ENCODE measurements around the gene ALLC. TPM values are rescaled to one million over a fixed set of nuclear protein-coding genes. Genes with fewer than 3 reads are reported as not detected.
"Not testable (repeated sequence)": the region's sequence is repeated elsewhere in the genome, so short reads cannot be mapped to it uniquely, and the experiment has no call there.

ALLC gene
- total RNA-seq, 2 donors from 2014 or later = not detected

GRCh38 chr2:3660640-3661039 lies 2.6 kb downstream of the ALLC start:
- not testable (repeated sequence) for H3K4me1 Mint-ChIP-seq

GRCh38 chr2:3661149-3661660 lies 3.2 kb downstream of the ALLC start:
- no peaks in the 10 kb centered on the region for H3K9me3 ChIP-seq (ENCODE audit: control insufficient read depth, low read length, poor library complexity, severe bottlenecking)
- H3K36me3 Mint-ChIP-seq (ENCODE audit: low read depth) = no peaks in the 10 kb centered on the region
- H3K4me3 Mint-ChIP-seq = no peak overlapping the region
- DNase-seq (no peak), ATAC-seq (no peak)
- peak overlapping the region; percentile 53 for H3K27ac Mint-ChIP-seq
- H3K27me3 Mint-ChIP-seq = no peaks in the 10 kb centered on the region
- H3K4me1 Mint-ChIP-seq = peaks cover 4% of the 10 kb centered on the region

More at GRCh38 chr2:3660640-3661039, 2.6 kb downstream of the ALLC start:
- not testable (repeated sequence) for ATAC-seq; H3K4me3 Mint-ChIP-seq; H3K27me3 Mint-ChIP-seq; H3K27ac Mint-ChIP-seq; H3K36me3 Mint-ChIP-seq (ENCODE audit: low read depth); DNase-seq; H3K9me3 ChIP-seq (ENCODE audit: control insufficient read depth, low read length, poor library complexity, severe bottlenecking)

GRCh38 chr2:3662239-3662638 lies 4.2 kb downstream of the ALLC start:
- no peak overlapping the region for H3K4me3 Mint-ChIP-seq
- peak overlapping the region; percentile 53 for H3K27ac Mint-ChIP-seq
- H3K4me1 Mint-ChIP-seq = peaks cover 4% of the 10 kb centered on the region
- ATAC-seq (no peak), DNase-seq (no peak)
- H3K9me3 ChIP-seq (ENCODE audit: control insufficient read depth, low read length, poor library complexity, severe bottlenecking) = no peaks in the 10 kb centered on the region
- no peaks in the 10 kb centered on the region for H3K36me3 Mint-ChIP-seq (ENCODE audit: low read depth)
- no peaks in the 10 kb centered on the region for H3K27me3 Mint-ChIP-seq

- ATAC-seq = no peak
- H3K4me3 Mint-ChIP-seq = no peak overlapping the region
- no peak overlapping the region for H3K27ac Mint-ChIP-seq
- H3K36me3 Mint-ChIP-seq (ENCODE audit: low read depth) = peaks cover 3% of the 10 kb centered on the region
- DNase-seq = no peak
- H3K4me1 Mint-ChIP-seq = peaks cover 7% of the 10 kb centered on the region
- H3K27me3 Mint-ChIP-seq = peaks cover 8% of the 10 kb centered on the region
- no peaks in the 10 kb centered on the region for H3K9me3 ChIP-seq (ENCODE audit: control insufficient read depth, low read length, poor library complexity, severe bottlenecking)
Observed at GRCh38 chr2:3664118-3664517, 6.1 kb downstream of the ALLC start.

- no peaks in the 10 kb centered on the region for H3K9me3 ChIP-seq (ENCODE audit: control insufficient read depth, low read length, poor library complexity, severe bottlenecking)
- H3K36me3 Mint-ChIP-seq (ENCODE audit: low read depth) = peaks cover 3% of the 10 kb centered on the region
- no peak for DNase-seq
Observed at GRCh38 chr2:3664925-3665324, 6.9 kb downstream of the ALLC start.

GRCh38 chr2:3665886-3666612 lies 8.0 kb downstream of the ALLC start:
- DNase-seq = no peak
- H3K36me3 Mint-ChIP-seq (ENCODE audit: low read depth) = peaks cover 3% of the 10 kb centered on the region
- H3K27me3 Mint-ChIP-seq = peaks cover 17% of the 10 kb centered on the region
- no peak for ATAC-seq
- H3K27ac Mint-ChIP-seq = no peak overlapping the region
- H3K4me3 Mint-ChIP-seq = no peak overlapping the region
- peaks cover 3% of the 10 kb centered on the region for H3K4me1 Mint-ChIP-seq
- H3K9me3 ChIP-seq (ENCODE audit: control insufficient read depth, low read length, poor library complexity, severe bottlenecking) = no peaks in the 10 kb centered on the region

More at GRCh38 chr2:3664925-3665324, 6.9 kb downstream of the ALLC start:
- Mint-ChIP-seq H3K4me3 (no peak overlapping the region), H3K4me1 (peaks cover 6% of the 10 kb centered on the region), H3K27me3 (peaks cover 8% of the 10 kb centered on the region), H3K27ac (no peak overlapping the region)
- no peak for ATAC-seq

- peaks cover 3% of the 10 kb centered on the region for H3K4me1 Mint-ChIP-seq
- H3K27me3 Mint-ChIP-seq = peaks cover 19% of the 10 kb centered on the region
- no peak overlapping the region for H3K27ac Mint-ChIP-seq
- no peaks in the 10 kb centered on the region for H3K9me3 ChIP-seq (ENCODE audit: control insufficient read depth, low read length, poor library complexity, severe bottlenecking)
- H3K36me3 Mint-ChIP-seq (ENCODE audit: low read depth) = peaks cover 3% of the 10 kb centered on the region
- no peak for ATAC-seq
- DNase-seq = no peak
- H3K4me3 Mint-ChIP-seq = no peak overlapping the region
Observed at GRCh38 chr2:3666613-3666975, 8.6 kb downstream of the ALLC start.

- H3K27me3 Mint-ChIP-seq = peaks cover 19% of the 10 kb centered on the region
- peaks cover 3% of the 10 kb centered on the region for H3K36me3 Mint-ChIP-seq (ENCODE audit: low read depth)
- ATAC-seq (no peak), DNase-seq (no peak)
- H3K4me1 Mint-ChIP-seq = peaks cover 3% of the 10 kb centered on the region
- H3K27ac Mint-ChIP-seq = peak overlapping the region; percentile 6
- H3K4me3 Mint-ChIP-seq = no peak overlapping the region
- no peaks in the 10 kb centered on the region for H3K9me3 ChIP-seq (ENCODE audit: control insufficient read depth, low read length, poor library complexity, severe bottlenecking)
Observed at GRCh38 chr2:3667151-3667631, 9.2 kb downstream of the ALLC start.

- Mint-ChIP-seq H3K27me3 (peaks cover 30% of the 10 kb centered on the region), H3K36me3 (ENCODE audit: low read depth) (peaks cover 3% of the 10 kb centered on the region), H3K27ac (no peak overlapping the region), H3K4me3 (no peak overlapping the region), H3K4me1 (peaks cover 3% of the 10 kb centered on the region)
- H3K9me3 ChIP-seq (ENCODE audit: control insufficient read depth, low read length, poor library complexity, severe bottlenecking) = no peaks in the 10 kb centered on the region
- DNase-seq (no peak), ATAC-seq (no peak)
Observed at GRCh38 chr2:3669656-3670055, 11.7 kb downstream of the ALLC start.

GRCh38 chr2:3670376-3670775 lies 12.4 kb downstream of the ALLC start:
- no peak for DNase-seq

GRCh38 chr2:3670941-3671340 lies 12.9 kb downstream of the ALLC start:
- Mint-ChIP-seq H3K27me3 (peaks cover 35% of the 10 kb centered on the region), H3K36me3 (ENCODE audit: low read depth) (peaks cover 3% of the 10 kb centered on the region), H3K4me3 (no peak overlapping the region), H3K4me1 (peaks cover 3% of the 10 kb centered on the region), H3K27ac (no peak overlapping the region)
- H3K9me3 ChIP-seq (ENCODE audit: control insufficient read depth, low read length, poor library complexity, severe bottlenecking) = no peaks in the 10 kb centered on the region
- no peak for DNase-seq
- ATAC-seq = no peak

More at GRCh38 chr2:3670376-3670775, 12.4 kb downstream of the ALLC start:
- ATAC-seq = no peak
- peaks cover 3% of the 10 kb centered on the region for H3K4me1 Mint-ChIP-seq
- H3K36me3 Mint-ChIP-seq (ENCODE audit: low read depth) = peaks cover 3% of the 10 kb centered on the region
- H3K4me3 Mint-ChIP-seq = no peak overlapping the region
- peaks cover 35% of the 10 kb centered on the region for H3K27me3 Mint-ChIP-seq
- no peak overlapping the region for H3K27ac Mint-ChIP-seq
- no peaks in the 10 kb centered on the region for H3K9me3 ChIP-seq (ENCODE audit: control insufficient read depth, low read length, poor library complexity, severe bottlenecking)

GRCh38 chr2:3672861-3673678 lies 15.1 kb downstream of the ALLC start:
- peaks cover under 1% of the 10 kb centered on the region for H3K4me1 Mint-ChIP-seq
- H3K36me3 Mint-ChIP-seq (ENCODE audit: low read depth) = peaks cover under 1% of the 10 kb centered on the region
- no peak for DNase-seq
- peaks cover 43% of the 10 kb centered on the region for H3K27me3 Mint-ChIP-seq
- no peak overlapping the region for H3K27ac Mint-ChIP-seq
- no peaks in the 10 kb centered on the region for H3K9me3 ChIP-seq (ENCODE audit: control insufficient read depth, low read length, poor library complexity, severe bottlenecking)
- ATAC-seq = no peak
- H3K4me3 Mint-ChIP-seq = no peak overlapping the region

GRCh38 chr2:3674066-3674845 lies 16.3 kb downstream of the ALLC start:
- no peaks in the 10 kb centered on the region for H3K9me3 ChIP-seq (ENCODE audit: control insufficient read depth, low read length, poor library complexity, severe bottlenecking)
- no peaks in the 10 kb centered on the region for H3K36me3 Mint-ChIP-seq (ENCODE audit: low read depth)
- DNase-seq = no peak
- ATAC-seq = no peak
- no peak overlapping the region for H3K27ac Mint-ChIP-seq
- H3K4me3 Mint-ChIP-seq = no peak overlapping the region
- no peaks in the 10 kb centered on the region for H3K4me1 Mint-ChIP-seq
- peaks cover 42% of the 10 kb centered on the region for H3K27me3 Mint-ChIP-seq

Measured in T-helper 17 cell (primary cell).